HepG2 (cell line): ENCODE measurements around the gene NGF. TPM values are rescaled to one million over a fixed set of nuclear protein-coding genes. Genes with fewer than 3 reads are reported as not detected.

Experiments
- ATAC-seq: fragments of 200-7000 bp; cut with Tn5 transposase; 3 replicates; pipeline ENCODE4 v1.9.1; 2020; ENCODE audit warnings: mild to moderate bottlenecking, moderate library complexity
- BruUV-seq: library from RNA; stranded (reverse); fragments of 400-500 nt; replicated peaks from 2 replicates; lab custom pipeline; 2021; lab: Mats Ljungman, UMichigan
- CTCF ChIA-PET: fragments of 300-600 bp; formaldehyde crosslinking; extraction: SDS; loops from one replicate; lab custom pipeline; 2021; ENCODE audit warnings: low total read pairs, inconsistent platforms, low intra/inter-chr PET ratio; lab: Yijun Ruan, JAX
- POLR2A ChIA-PET: fragments of 350-600 bp; sonication (Branson Sonifier 250); formaldehyde crosslinking; loops from one replicate; lab custom pipeline; 2020; ENCODE audit warnings: antibody characterized with exemption, inconsistent platforms; lab: Yijun Ruan, JAX
- DNase-seq: peaks from one replicate; pipeline ENCODE4 v3.0.0-alpha.2; 2015; ENCODE audit warnings: low spot score
- FAIRE-seq: peaks from 3 replicates; lab custom pipeline; 2011; peaks lifted over from hg19 to GRCh38; lab: Jason Lieb, UNC
- H2AFZ ChIP-seq: one replicate; pipeline ENCODE4 v1.6.1; 2011; ENCODE audit warnings: low read length, inconsistent platforms
- H3K27ac ChIP-seq: fragments of 300-600 bp; 3 replicates; pipeline ENCODE4 v1.8.0; 2011; ENCODE audit warnings: mixed run types, mild to moderate bottlenecking, mixed read lengths, low read length, inconsistent platforms; ENCODE audit not compliant: insufficient read depth; ENCODE audit errors: extremely low read length
- H3K27me3 ChIP-seq, 2 experiments: fragments of 200-600 bp in 1 of 2; 2 replicates in 1 of 2; 3 replicates in 1 of 2; pipeline versions ENCODE4 v1.6.0 to v1.8.0; 2011; ENCODE audit warnings: low read length in 2 of 2, mild to moderate bottlenecking in 2 of 2, moderate library complexity in 2 of 2, inconsistent platforms in 1 of 2; ENCODE audit not compliant: insufficient read depth in 2 of 2, control insufficient read depth in 1 of 2
- H3K36me3 ChIP-seq, 2 experiments: fragments of 200-600 bp in 1 of 2; replicated peaks in 1 of 2; 2 replicates in 1 of 2; 3 replicates in 1 of 2; pipeline versions ENCODE4 v1.5.1 to v1.8.0; 2011; ENCODE audit warnings: low read length in 2 of 2, inconsistent platforms in 1 of 2; ENCODE audit not compliant: insufficient read depth in 2 of 2, control insufficient read depth in 1 of 2
- H3K4me1 ChIP-seq: 2 replicates; pipeline ENCODE4 v1.5.1; 2012; ENCODE audit warnings: low read length, inconsistent platforms; ENCODE audit not compliant: insufficient read depth
- H3K4me2 ChIP-seq: 2 replicates; pipeline ENCODE4 v1.6.0; 2011; ENCODE audit warnings: low read depth, low read length, inconsistent platforms
- H3K4me3 ChIP-seq, 3 experiments: fragments of 200-600 bp in 1 of 3; sonication (generic), shearing (Covaris generic) in 1 of 3; replicated peaks in 1 of 3; 2 replicates each; pipeline ENCODE4 v1.5.1; 2011 to 2016; ENCODE audit warnings: low read length in 3 of 3, inconsistent platforms in 2 of 3, low read depth in 2 of 3, mild to moderate bottlenecking in 2 of 3, control low read depth in 1 of 3, mixed read lengths in 1 of 3; ENCODE audit not compliant: insufficient read depth in 1 of 3
- H3K79me2 ChIP-seq: one replicate; pipeline ENCODE4 v1.6.1; 2011; ENCODE audit warnings: low read length, inconsistent platforms; ENCODE audit not compliant: insufficient read depth
- H3K9ac ChIP-seq: 2 replicates; pipeline ENCODE4 v1.6.0; 2011; ENCODE audit warnings: mild to moderate bottlenecking, low read depth, low read length, inconsistent platforms; ENCODE audit not compliant: insufficient read depth
- H3K9me3 ChIP-seq: 2 replicates; pipeline ENCODE4 v1.5.1; 2012; ENCODE audit warnings: mild to moderate bottlenecking, low read length
- H4K20me1 ChIP-seq: 2 replicates; pipeline ENCODE4 v1.6.0; 2011; ENCODE audit warnings: inconsistent platforms, mild to moderate bottlenecking, low read length, moderate library complexity; ENCODE audit not compliant: insufficient read depth
- ATAD3A ChIP-seq: sonication (generic); formaldehyde crosslinking; IDR thresholded peaks from 2 replicates; pipeline ENCODE4 v1.4.0; 2020; ENCODE audit warnings: missing genetic modification reagents
- BHLHE40 ChIP-seq: IDR thresholded peaks from 2 replicates; pipeline ENCODE4 v1.6.1; 2011; ENCODE audit warnings: low read length, improper control_type of control experiment
- CBFB ChIP-seq: sonication (generic); formaldehyde crosslinking; IDR thresholded peaks from 2 replicates; pipeline ENCODE4 v1.4.0; 2020; ENCODE audit warnings: missing genetic modification reagents
- DPF2 ChIP-seq: sonication (generic); formaldehyde crosslinking; IDR thresholded peaks from 2 replicates; pipeline ENCODE4 v1.4.0; 2020; ENCODE audit warnings: mild to moderate bottlenecking, low read depth, missing genetic modification reagents, borderline replicate concordance
- IKZF4 ChIP-seq: sonication (generic); formaldehyde crosslinking; IDR thresholded peaks from 2 replicates; pipeline ENCODE4 v1.5.1; 2020; ENCODE audit warnings: borderline replicate concordance, mild to moderate bottlenecking, low read depth, missing genetic modification reagents; ENCODE audit errors: not compliant biosample characterization
- KLF16 ChIP-seq, 2 experiments: sonication (generic) in 1 of 2; formaldehyde crosslinking in 1 of 2; IDR thresholded peaks; 2 replicates each; pipeline versions ENCODE4 v1.6.1 to v1.8.0; 2016 to 2023; ENCODE audit warnings: missing genetic modification reagents in 2 of 2, missing compliant biosample characterization in 1 of 2
- NFYB ChIP-seq: sonication (generic); formaldehyde crosslinking; IDR thresholded peaks from 2 replicates; pipeline ENCODE4 v1.4.0; 2020; ENCODE audit warnings: missing genetic modification reagents
- REL ChIP-seq: sonication (generic); formaldehyde crosslinking; conservative IDR thresholded peaks from 2 replicates; pipeline ENCODE4 v1.8.0; 2022; ENCODE audit warnings: mild to moderate bottlenecking, missing genetic modification reagents, moderate library complexity
- SAFB2 ChIP-seq: sonication (generic); formaldehyde crosslinking; IDR thresholded peaks from 2 replicates; pipeline ENCODE4 v1.5.1; 2020; ENCODE audit warnings: missing genetic modification reagents, low read depth, mild to moderate bottlenecking, borderline replicate concordance
- TFAP4 ChIP-seq: sonication (generic); IDR thresholded peaks from 2 replicates; pipeline ENCODE4 v1.6.1; 2016; ENCODE audit warnings: low read depth, borderline replicate concordance
- ZNF646 ChIP-seq: sonication (generic); formaldehyde crosslinking; IDR thresholded peaks from 2 replicates; pipeline ENCODE4 v1.9.0; 2021; ENCODE audit warnings: mild to moderate bottlenecking, missing genetic modification reagents
- ZNF790 ChIP-seq: sonication (generic); formaldehyde crosslinking; IDR thresholded peaks from 2 replicates; pipeline ENCODE4 v1.8.0; 2022; ENCODE audit warnings: missing genetic modification reagents, mild to moderate bottlenecking, borderline replicate concordance
- ZNF792 ChIP-seq: IDR thresholded peaks from 2 replicates; pipeline ENCODE4 v1.6.1; 2016
- WGBS: methylation state at CpG from one replicate; pipeline ENCODE4 v1.1.6; 2017; ENCODE audit warnings: low lambda C conversion rate; 5-methylcytosine and 5-hydroxymethylcytosine counted together
- in situ Hi-C: cut with HindIII; loops from 2 replicates; pipeline ENCODE4 v1.10.0; 2017; ENCODE audit warnings: low pct_unique_long_range_greater_than_20kb; ENCODE audit not compliant: extremely low pct_ligation_motif_present
- intact Hi-C: fragments of 100-400 bp; cut with micrococcal nuclease; formaldehyde crosslinking; loops from one replicate; pipeline ENCODE4 v1.10.0; 2022; ENCODE audit not compliant: unreplicated experiment
- polyA plus RNA-seq, 8 experiments: library from polyadenylated mRNA; depleted of rRNA in 3 of 8; stranded (reverse) in 7 of 8; unstranded in 1 of 8; fragments of >200 nt; fragmentation: Illumina TruSeq in 4 of 8; extraction: Trizol in 4 of 8; gene quantifications; 2 replicates each; pipeline versions ENCODE4 v1.2.1 to v1.2.3, GENCODE V29; 2011 to 2016; ENCODE audit warnings: low read depth in 4 of 8, missing spikeins in 1 of 8, mixed read lengths in 1 of 8; ENCODE audit not compliant: insufficient read depth in 1 of 8
- total RNA-seq, 5 experiments: library from RNA; depleted of rRNA; stranded (reverse); fragments of >200 nt; fragmentation: Illumina TruSeq; extraction: Trizol; gene quantifications; 2 replicates each; pipeline ENCODE4 v1.2.3, GENCODE V29; 2016; ENCODE audit warnings: low read depth in 1 of 5

NGF gene
- total and polyA plus RNA-seq, 2 of the 13 experiments (the other 11 are each of a cell fraction or from before 2014, with no cell fraction given), result not detected

- ChIA-PET POLR2A (no interaction called here), CTCF (no interaction called here)
- Histone ChIP-seq H3K9ac (no peak overlapping the region), H3K27ac (no peak overlapping the region), H3K4me2 (no peak overlapping the region), H3K27me3 (0 out of 5 replicates have a peak, but pooled peaks cover 0 to 2% of the 10 kb centered on the region in 2 experiments), H3K4me1 (no peaks in the 10 kb centered on the region), H3K36me3 (no peaks in the 10 kb centered on the region), H3K4me3 (no peak overlapping the region), H2AFZ (no peak overlapping the region), H3K9me3 (no peaks in the 10 kb centered on the region), H4K20me1 (no peaks in the 10 kb centered on the region), H3K79me2 (no peaks in the 10 kb centered on the region)
- in situ Hi-C loops (no loop called here), intact Hi-C loops (no loop called here)
- ATAC-seq (no peak), FAIRE-seq (no peak), DNase-seq (no peak)
- WGBS, result 38% methylated on average over 5 of the region's 5 CpGs
- BruUV-seq, result no TSS peak
- TF ChIP-seq SAFB2 (CRISPR knock-in tag) (no peak), BHLHE40 (no peak), CBFB (no peak), ZNF646 (CRISPR knock-in tag) (no peak), KLF16 (CRISPR knock-in tag; IDR thresholded peaks at IDR 0.05) (no peak), IKZF4 (CRISPR knock-in tag) (no peak), ZNF792 (CRISPR knock-in tag) (no peak), TFAP4 (no peak), NFYB (CRISPR knock-in tag) (no peak), ZNF790 (CRISPR knock-in tag) (no peak), DPF2 (CRISPR knock-in tag) (no peak), ATAD3A (CRISPR knock-in tag) (no peak), REL (CRISPR knock-in tag) (no peak)
Measured at GRCh38 chr1:115331558-115332331, 6.3 kb downstream of the NGF start.
